H1 (cell line): ENCODE data around the gene THAP4. TPM values are rescaled to one million over a fixed set of nuclear protein-coding genes. Genes with fewer than 3 reads are reported as not detected.

Source experiments
- CTCF ChIA-PET: fragments of 300-600 bp; sonication (Branson Sonifier 250); formaldehyde crosslinking; loops from one replicate; lab custom pipeline; 2021; ENCODE audit not compliant: partially characterized antibody; lab: Charles Lee
- POLR2A ChIA-PET: fragments of 300-600 bp; sonication (Branson Sonifier 250); formaldehyde crosslinking; loops from one replicate; lab custom pipeline; 2021; ENCODE audit warnings: inconsistent platforms; ENCODE audit not compliant: partially characterized antibody; lab: Charles Lee
- DNase-seq, 2 experiments: peaks; one replicate each; pipeline versions ENCODE4 v3.0.0 to v3.0.0-alpha.2; 2010 to 2022; ENCODE audit warnings: low spot score in 2 of 2, low read depth in 1 of 2, mixed read lengths in 1 of 2
- FAIRE-seq: peaks from 2 replicates; lab custom pipeline; 2011; peaks lifted over from hg19 to GRCh38; lab: Jason Lieb, UNC
- H2AFZ ChIP-seq: 2 replicates; pipeline ENCODE4 v1.8.1; 2012; ENCODE audit warnings: low read length, inconsistent platforms
- H2AK5ac ChIP-seq: 2 replicates; pipeline ENCODE4 v1.6.1; 2013; ENCODE audit warnings: low read depth, low read length
- H2BK120ac ChIP-seq: replicated peaks from 2 replicates; pipeline ENCODE3; 2013; ENCODE audit warnings: low read depth, low read length, inconsistent platforms
- H2BK12ac ChIP-seq: 2 replicates; pipeline ENCODE4 v1.6.1; 2013; ENCODE audit warnings: low read depth, low read length
- H2BK15ac ChIP-seq: 2 replicates; pipeline ENCODE4 v1.6.1; 2013; ENCODE audit warnings: low read length
- H2BK20ac ChIP-seq: 2 replicates; pipeline ENCODE4 v1.6.1; 2013; ENCODE audit warnings: low read length
- H2BK5ac ChIP-seq: 2 replicates; pipeline ENCODE4 v1.6.1; 2013; ENCODE audit warnings: low read depth, low read length
- H3K14ac ChIP-seq: 2 replicates; pipeline ENCODE4 v1.6.1; 2013; ENCODE audit warnings: inconsistent platforms; ENCODE audit not compliant: insufficient read length
- H3K18ac ChIP-seq: 2 replicates; pipeline ENCODE4 v1.6.1; 2013; ENCODE audit warnings: low read length; ENCODE audit errors: extremely low read depth
- H3K23ac ChIP-seq: 2 replicates; pipeline ENCODE4 v1.6.1; 2013; ENCODE audit warnings: inconsistent platforms; ENCODE audit not compliant: insufficient read length
- H3K23me2 ChIP-seq: 2 replicates; pipeline ENCODE4 v1.6.1; 2013; ENCODE audit warnings: low read depth, low read length
- H3K27ac ChIP-seq: 2 replicates; pipeline ENCODE4 v1.6.1; 2011; ENCODE audit warnings: low read depth, low read length, inconsistent platforms
- H3K27me3 ChIP-seq, 4 experiments: replicated peaks in 1 of 4; 1 replicate in 1 of 4; 2 replicates in 3 of 4; pipeline versions ENCODE4 v1.6.1 to v1.8.1; 2011 to 2013; ENCODE audit warnings: low read length in 3 of 4, mild to moderate bottlenecking in 3 of 4, inconsistent platforms in 2 of 4, mixed read lengths in 2 of 4, moderate library complexity in 1 of 4; ENCODE audit not compliant: control insufficient read depth in 3 of 4, insufficient read depth in 3 of 4; ENCODE audit errors: extremely low read depth in 1 of 4
- H3K36me3 ChIP-seq, 4 experiments: 2 replicates each; pipeline versions ENCODE4 v1.6.1 to v1.8.1; 2011 to 2013; ENCODE audit warnings: mild to moderate bottlenecking in 4 of 4, low read length in 3 of 4, moderate library complexity in 2 of 4, control low read depth in 1 of 4, inconsistent platforms in 1 of 4; ENCODE audit not compliant: insufficient read depth in 4 of 4, control insufficient read depth in 2 of 4
- H3K4ac ChIP-seq: replicated peaks from 2 replicates; pipeline ENCODE3; 2013; ENCODE audit warnings: low read length, low read depth, mixed read lengths, inconsistent platforms; ENCODE audit not compliant: insufficient read length
- H3K4me1 ChIP-seq, 4 experiments: replicated peaks in 1 of 4; 1 replicate in 1 of 4; 2 replicates in 3 of 4; pipeline versions ENCODE4 v1.6.1 to v1.8.1; 2011 to 2013; ENCODE audit warnings: low read length in 3 of 4, inconsistent platforms in 2 of 4, mixed read lengths in 1 of 4; ENCODE audit not compliant: insufficient read depth in 4 of 4, control insufficient read depth in 3 of 4
- H3K4me2 ChIP-seq, 2 experiments: 2 replicates each; pipeline versions ENCODE4 v1.6.1 to v1.8.1; 2011 to 2013; ENCODE audit warnings: low read depth in 2 of 2, low read length in 2 of 2, control low read depth in 1 of 2, inconsistent platforms in 1 of 2, mild to moderate bottlenecking in 1 of 2; ENCODE audit not compliant: insufficient read depth in 1 of 2
- H3K4me3 ChIP-seq, 4 experiments: fragments of 200-600, 300-600 bp in 1 of 4; sonication (generic), shearing (Covaris generic), sonication (Bioruptor Twin) in 1 of 4; 2 replicates each; pipeline versions ENCODE4 v1.5.1 to v1.8.1; 2011 to 2016; ENCODE audit warnings: low read length in 4 of 4, low read depth in 3 of 4, control low read depth in 2 of 4, inconsistent platforms in 2 of 4, mild to moderate bottlenecking in 2 of 4, mixed read lengths in 1 of 4, moderate library complexity in 1 of 4; ENCODE audit not compliant: insufficient read depth in 2 of 4; ENCODE audit errors: extremely low read depth in 1 of 4
- H3K56ac ChIP-seq: replicated peaks from 2 replicates; pipeline ENCODE3; 2013; ENCODE audit warnings: low read depth, mild to moderate bottlenecking, mixed read lengths, low read length, inconsistent platforms; ENCODE audit not compliant: insufficient read length
- H3K79me1 ChIP-seq: 2 replicates; pipeline ENCODE4 v1.6.1; 2013; ENCODE audit warnings: low read depth, low read length, control low read depth
- H3K79me2 ChIP-seq, 2 experiments: 2 replicates each; pipeline versions ENCODE4 v1.6.1 to v1.8.1; 2012 to 2013; ENCODE audit warnings: low read length in 2 of 2, mild to moderate bottlenecking in 2 of 2, inconsistent platforms in 1 of 2; ENCODE audit not compliant: insufficient read depth in 2 of 2, control insufficient read depth in 1 of 2
- H3K9ac ChIP-seq, 4 experiments: replicated peaks in 1 of 4; 1 replicate in 1 of 4; 2 replicates in 3 of 4; pipeline versions ENCODE4 v1.6.1 to v1.8.1; 2011 to 2013; ENCODE audit warnings: low read depth in 3 of 4, low read length in 3 of 4, control low read depth in 2 of 4, mild to moderate bottlenecking in 2 of 4, moderate library complexity in 2 of 4, inconsistent platforms in 1 of 4; ENCODE audit errors: extremely low read depth in 1 of 4
- H3K9me3 ChIP-seq, 2 experiments: 2 replicates each; pipeline versions ENCODE4 v1.6.1 to v1.8.1; 2012 to 2013; ENCODE audit warnings: mild to moderate bottlenecking in 2 of 2, moderate library complexity in 2 of 2, control low read depth in 1 of 2, inconsistent platforms in 1 of 2, low read depth in 1 of 2, low read length in 1 of 2, mixed read lengths in 1 of 2; ENCODE audit not compliant: insufficient read depth in 2 of 2
- H4K20me1 ChIP-seq, 2 experiments: replicated peaks in 1 of 2; 2 replicates each; pipeline versions ENCODE3 to v1.8.1; 2011 to 2013; ENCODE audit warnings: inconsistent platforms in 2 of 2, low read length in 2 of 2, mild to moderate bottlenecking in 1 of 2; ENCODE audit not compliant: insufficient read depth in 2 of 2, control insufficient read depth in 1 of 2
- H4K5ac ChIP-seq: 2 replicates; pipeline ENCODE4 v1.6.1; 2013; ENCODE audit warnings: low read length, low read depth, mixed read lengths, inconsistent platforms; ENCODE audit not compliant: insufficient read length
- H4K8ac ChIP-seq: 2 replicates; pipeline ENCODE4 v1.8.0; 2013; ENCODE audit warnings: mild to moderate bottlenecking, moderate library complexity, low read length, inconsistent platforms; ENCODE audit not compliant: insufficient read depth; ENCODE audit errors: extremely low read depth
- H4K91ac ChIP-seq: replicated peaks from 2 replicates; pipeline ENCODE3; 2013; ENCODE audit warnings: low read length, mixed read lengths, inconsistent platforms; ENCODE audit not compliant: insufficient read length
- CTCF ChIP-seq, 3 experiments: IDR thresholded peaks; 1 replicate in 2 of 3; 2 replicates in 1 of 3; pipeline versions ENCODE4 v1.5.1 to v1.6.1; 2011; ENCODE audit warnings: low read length in 3 of 3, mild to moderate bottlenecking in 3 of 3, inconsistent platforms in 2 of 3, low read depth in 1 of 3, moderate library complexity in 1 of 3; ENCODE audit not compliant: insufficient read depth in 1 of 3; ENCODE audit errors: control extremely low read depth in 1 of 3
- JUND ChIP-seq: IDR thresholded peaks from 2 replicates; pipeline ENCODE4 v1.6.1; 2011; ENCODE audit warnings: mild to moderate bottlenecking, improper control_type of control experiment, low read length
- RAD21 ChIP-seq, 2 experiments: IDR thresholded peaks in 1 of 2; conservative IDR thresholded peaks in 1 of 2; 2 replicates each; pipeline ENCODE4 v1.6.1; 2011; ENCODE audit warnings: low read depth in 2 of 2, low read length in 2 of 2, improper control_type of control experiment in 1 of 2, inconsistent platforms in 1 of 2, mild to moderate bottlenecking in 1 of 2, moderate library complexity in 1 of 2
- SP1 ChIP-seq: IDR thresholded peaks from 2 replicates; pipeline ENCODE4 v1.6.1; 2011; ENCODE audit warnings: low read depth, low read length
- TBP ChIP-seq: IDR thresholded peaks from 2 replicates; pipeline ENCODE4 v1.6.1; 2011; ENCODE audit warnings: low read depth, low read length, improper control_type of control experiment
- WGBS, 2 experiments: shearing (Covaris generic) in 1 of 2; methylation state at CpG; one replicate each; pipeline versions ENCODE4 v1.1.6 to v1.1.7; 2013 to 2015; ENCODE audit warnings: low lambda C conversion rate in 2 of 2, mixed read lengths in 2 of 2, inconsistent platforms in 1 of 2, low coverage in 1 of 2, missing lambda C conversion rate in 1 of 2; ENCODE audit not compliant: insufficient replicate concordance in 2 of 2, insufficient coverage in 1 of 2, insufficient read length in 1 of 2; ENCODE audit errors: extremely low coverage in 1 of 2, missing lambda C conversion rate in 1 of 2; 5-methylcytosine and 5-hydroxymethylcytosine counted together
- polyA plus RNA-seq, 7 experiments: library from polyadenylated mRNA; depleted of rRNA in 3 of 7; stranded (reverse) in 5 of 7; unstranded in 2 of 7; fragments of >200 nt in 5 of 7; fragments of 200-250 nt in 2 of 7; gene quantifications; 1 replicate in 5 of 7; 2 replicates in 1 of 7; 4 replicates in 1 of 7; pipeline versions ENCODE4 v1.2.1 to v1.2.3, GENCODE V29; 2011 to 2013; ENCODE audit warnings: missing spikeins in 2 of 7, mixed read lengths in 2 of 7
- total RNA-seq: library from RNA; stranded (reverse); fragmentation: NEBNext Ultra II Directional; extraction: Animal tissue kit (Norgen Biotek cat#: 25700); gene quantifications from 2 replicates; pipeline ENCODE4 v1.2.1, GENCODE V29; 2021

The THAP4 gene
- total and polyA plus RNA-seq, 2 of the 8 experiments (the other 6 are each of a cell fraction or from before 2014, with no cell fraction given): 78.9 to 83.6 TPM

DNA sequence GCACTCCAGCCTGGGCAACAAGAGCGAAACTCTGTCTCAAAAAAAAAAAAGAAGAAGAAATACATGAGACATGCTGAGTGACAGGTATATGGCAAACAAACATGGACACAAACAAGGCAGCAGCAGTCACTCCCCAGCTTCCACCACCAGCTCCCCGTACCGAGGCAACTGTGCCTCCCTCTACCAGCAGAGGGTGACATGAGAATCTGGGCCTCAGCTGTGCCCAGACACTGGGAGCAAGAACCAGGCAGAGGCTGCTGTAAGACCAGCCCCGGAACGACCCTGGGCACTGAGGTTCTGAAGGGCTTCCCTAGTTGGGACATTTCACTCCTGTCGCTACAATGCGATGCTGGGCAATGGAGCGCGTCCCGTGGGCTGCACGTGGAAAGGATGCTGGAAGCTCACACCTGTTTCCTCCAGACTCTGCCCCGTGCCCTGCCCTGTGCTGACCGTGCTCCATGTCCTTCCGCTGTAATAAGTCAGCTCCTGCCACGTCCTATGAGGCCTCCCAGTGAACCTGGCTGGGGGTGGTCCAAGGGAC lies 41.3 kb downstream of the THAP4 start:
- CTCF ChIA-PET: interaction anchor here (0.6 to 1.9 kb wide), 19 partner anchors 11 to 495 kb away, joined by 3 to 8 read pairs (median 4); no protein-coding TSS in a partner anchor
- no peak for DNase-seq
- Histone ChIP-seq H3K4ac (no peak overlapping the region), H3K18ac (no peak overlapping the region), H3K14ac (no peak overlapping the region), H2BK15ac (no peak overlapping the region), H3K79me2 (no peaks in the 10 kb centered on the region), H2AK5ac (no peak overlapping the region), H3K4me2 (no peak overlapping the region), H2BK12ac (no peak overlapping the region), H2BK20ac (no peak overlapping the region), H4K5ac (no peak overlapping the region), H3K23me2 (no peaks in the 10 kb centered on the region), H3K23ac (no peak overlapping the region), H3K36me3 (peaks cover 0 to 6% (median under 1%) of the 10 kb centered on the region in 4 experiments; a peak in 4 of 8 replicates), H3K4me1 (no peaks in the 10 kb centered on the region), H2BK5ac (no peak overlapping the region), H2BK120ac (no peak overlapping the region), H4K91ac (no peak overlapping the region), H3K27me3 (no peaks in the 10 kb centered on the region)
- 87% methylated on average over 14 of the region's 15 CpGs; no CpG with 5 or more reads in 1 of the 2 experiments for WGBS, 2 experiments
- POLR2A ChIA-PET: no interaction called here
- no peak for TF ChIP-seq SP1
- peak; percentile 38; the same call in 1 of the 2 replicates for TF ChIP-seq TBP
- peak; percentile 34 to 57 for TF ChIP-seq RAD21 (IDR thresholded peaks at IDR 0.05 in 1 of 2, conservative IDR thresholded peaks at IDR 0.05 in 1 of 2; ENCODE audit: low read depth in 2 of 2, low read length in 2 of 2)
- TF ChIP-seq JUND: no peak
- peak; percentile 48 to 74 (median 72) for TF ChIP-seq CTCF (IDR thresholded peaks at IDR 0.05; ENCODE audit: control extremely low read depth in 1 of 3, insufficient read depth in 1 of 3, low read depth in 1 of 3, low read length in 3 of 3)
- TF ChIP-seq, all 59 proteins: peak for 3
- no peaks in the 10 kb centered on the region; the same call in none of the 2 replicates for H3K79me1 ChIP-seq
- no peak overlapping the region for H3K27ac ChIP-seq
- H3K9ac ChIP-seq: no peak overlapping the region
- no peak overlapping the region for H4K8ac ChIP-seq
- H3K9me3 ChIP-seq: no peaks in the 10 kb centered on the region
- H2AFZ ChIP-seq: no peak overlapping the region
- H4K20me1 ChIP-seq: peaks cover 3 to 11% of the 10 kb centered on the region in 2 experiments
- H3K4me3 ChIP-seq: no peak overlapping the region
- H3K56ac ChIP-seq: no peak overlapping the region
- peak; percentile 13 for FAIRE-seq
